Nephron progenitor cell (in vitro differentiated cells): ENCODE data around the gene TTLL8.

Experiments
- DNase-seq: peaks from one replicate; pipeline ENCODE4 v3.0.0; 2021
- H3K27ac Mint-ChIP-seq: 2 replicates; pipeline ENCODE4 v1.8.0; 2021; ENCODE audit warnings: mild to moderate bottlenecking, moderate library complexity, mixed read lengths
- H3K27me3 Mint-ChIP-seq: 2 replicates; pipeline ENCODE4 v1.8.0; 2021; ENCODE audit warnings: mild to moderate bottlenecking, low read depth, mixed read lengths; ENCODE audit not compliant: poor library complexity
- H3K36me3 Mint-ChIP-seq: 2 replicates; pipeline ENCODE4 v1.8.0; 2021; ENCODE audit warnings: low read depth, mixed read lengths
- H3K4me1 Mint-ChIP-seq: 2 replicates; pipeline ENCODE4 v1.8.0; 2021; ENCODE audit warnings: mixed read lengths
- H3K4me3 Mint-ChIP-seq: 2 replicates; pipeline ENCODE4 v1.8.0; 2021; ENCODE audit warnings: mild to moderate bottlenecking, moderate library complexity, mixed read lengths
- H3K9me3 Mint-ChIP-seq: 2 replicates; pipeline ENCODE4 v1.8.0; 2021; ENCODE audit warnings: mild to moderate bottlenecking, moderate library complexity, mixed read lengths
- CTCF ChIP-seq: fragments of 200-600 bp; sonication (generic); IDR thresholded peaks from 2 replicates; pipeline ENCODE4 v1.5.0; 2021; ENCODE audit warnings: antibody characterized with exemption

The TTLL8 gene

DNA sequence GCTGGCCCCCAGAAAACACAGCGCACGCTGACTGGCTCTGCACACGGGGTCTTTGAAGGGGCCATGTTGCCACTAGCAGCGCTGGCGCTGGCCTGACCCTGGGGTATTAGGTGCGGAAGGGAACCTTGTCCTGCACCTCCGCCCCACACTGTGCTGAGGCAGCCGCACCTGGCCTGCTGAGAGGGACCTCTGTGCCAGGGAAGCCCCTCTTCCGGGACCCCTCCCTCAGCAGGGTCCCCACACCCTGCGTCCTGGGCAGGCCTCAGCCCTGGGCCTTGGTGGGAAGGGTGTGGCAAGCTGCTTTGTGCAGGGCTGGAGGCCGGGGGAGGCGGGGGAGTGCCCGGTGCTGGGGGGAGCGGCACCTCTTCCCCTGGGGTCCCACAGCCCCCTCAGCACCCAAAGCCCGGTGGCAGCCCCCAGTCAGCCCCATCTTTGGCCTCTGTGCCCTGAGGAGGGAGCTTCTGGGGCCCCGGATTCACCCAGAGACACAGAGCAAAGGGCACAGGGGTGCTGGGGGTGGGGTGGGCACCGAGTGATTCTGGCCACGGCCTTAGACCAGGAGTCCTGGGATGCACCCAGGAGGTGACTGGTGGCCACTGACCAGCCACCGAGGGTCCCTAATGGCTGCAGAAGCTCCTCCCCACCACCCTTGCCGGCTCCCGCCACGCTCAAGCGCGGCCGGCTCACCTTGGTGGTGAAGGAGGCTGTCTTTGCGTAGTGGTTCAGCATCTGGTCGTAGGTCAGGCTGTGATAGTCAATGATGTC lies 11.4 kb downstream of the TTLL8 start:
- H3K27me3 Mint-ChIP-seq = peaks cover 25% of the 10 kb centered on the region
- DNase-seq = no peak
- H3K9me3 Mint-ChIP-seq = peaks cover 27% of the 10 kb centered on the region
- TF ChIP-seq CTCF = no peak
- H3K4me1 Mint-ChIP-seq = peaks cover 19% of the 10 kb centered on the region
- peaks cover 9% of the 10 kb centered on the region for H3K36me3 Mint-ChIP-seq
- H3K4me3 Mint-ChIP-seq = no peak overlapping the region
- H3K27ac Mint-ChIP-seq = no peak overlapping the region

DNA sequence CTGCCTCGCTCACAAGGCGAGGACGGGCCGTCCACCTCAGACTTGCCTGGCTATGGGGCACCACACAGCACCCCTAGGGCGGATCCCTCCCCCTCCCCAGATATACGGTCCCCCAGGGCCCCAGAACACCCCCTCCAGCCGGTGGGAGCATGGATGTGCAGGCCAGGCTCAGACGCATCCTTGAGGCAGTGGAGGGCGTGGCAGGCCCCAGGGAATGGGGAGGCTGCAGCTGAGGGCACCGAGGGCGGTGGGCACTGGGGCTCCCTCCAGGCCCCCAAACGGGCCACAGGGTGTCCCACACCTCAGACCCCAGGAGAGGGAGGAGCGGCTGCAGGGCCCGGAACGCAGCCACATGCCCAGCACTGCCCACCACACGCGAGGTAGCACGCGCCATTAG lies 12.1 kb downstream of the TTLL8 start:
- peaks cover 19% of the 10 kb centered on the region for H3K4me1 Mint-ChIP-seq
- no peak for TF ChIP-seq CTCF
- DNase-seq = no peak
- H3K9me3 Mint-ChIP-seq = peaks cover 28% of the 10 kb centered on the region
- no peak overlapping the region for H3K4me3 Mint-ChIP-seq
- H3K27me3 Mint-ChIP-seq = peaks cover 19% of the 10 kb centered on the region
- peaks cover 9% of the 10 kb centered on the region for H3K36me3 Mint-ChIP-seq
- H3K27ac Mint-ChIP-seq = no peak overlapping the region

DNA sequence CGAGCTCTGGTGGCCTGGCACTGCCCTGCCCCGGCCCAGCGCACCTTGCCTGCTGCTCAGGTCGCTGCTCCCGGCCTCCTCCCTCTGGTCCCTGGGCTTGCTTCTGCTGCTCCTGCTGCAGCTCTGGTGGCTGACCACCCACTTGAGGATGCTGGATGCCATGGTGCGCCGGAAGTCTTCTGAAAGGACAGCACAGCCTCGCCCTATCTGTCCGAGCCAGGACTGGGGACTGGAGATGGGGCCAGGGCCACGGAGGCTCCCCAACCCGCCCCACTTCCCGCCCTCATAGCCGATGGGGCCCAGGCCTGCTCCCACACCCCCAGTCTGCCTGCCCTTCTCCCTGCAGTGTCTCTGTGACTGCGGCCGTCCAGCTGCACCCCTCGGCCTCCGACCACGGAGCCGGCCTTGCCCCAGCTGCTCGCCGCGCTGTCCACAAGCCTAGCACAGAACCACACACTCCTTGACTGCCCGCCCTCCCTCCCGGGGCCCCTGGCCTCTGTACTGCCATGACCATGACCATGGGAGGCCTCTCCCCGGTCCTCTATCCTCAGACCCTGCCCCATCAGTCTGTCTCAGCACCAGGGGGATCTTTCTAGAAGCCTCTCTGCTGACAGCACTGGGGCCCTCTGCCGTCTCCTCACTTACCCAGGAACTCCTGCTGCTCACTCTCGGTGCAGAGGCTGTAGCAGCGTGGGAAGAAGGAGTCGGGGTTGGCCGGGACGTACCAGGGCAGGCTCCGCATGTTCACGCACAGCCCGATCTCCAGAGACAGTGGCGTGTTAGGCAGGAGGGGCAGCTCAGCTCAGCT lies 12.7 kb downstream of the TTLL8 start:
- no peak for TF ChIP-seq CTCF
- Mint-ChIP-seq H3K27me3 (peaks cover 14% of the 10 kb centered on the region), H3K27ac (no peak overlapping the region), H3K9me3 (peaks cover 30% of the 10 kb centered on the region), H3K4me3 (no peak overlapping the region), H3K4me1 (peaks cover 13% of the 10 kb centered on the region), H3K36me3 (peaks cover 9% of the 10 kb centered on the region)
- DNase-seq = no peak

DNA sequence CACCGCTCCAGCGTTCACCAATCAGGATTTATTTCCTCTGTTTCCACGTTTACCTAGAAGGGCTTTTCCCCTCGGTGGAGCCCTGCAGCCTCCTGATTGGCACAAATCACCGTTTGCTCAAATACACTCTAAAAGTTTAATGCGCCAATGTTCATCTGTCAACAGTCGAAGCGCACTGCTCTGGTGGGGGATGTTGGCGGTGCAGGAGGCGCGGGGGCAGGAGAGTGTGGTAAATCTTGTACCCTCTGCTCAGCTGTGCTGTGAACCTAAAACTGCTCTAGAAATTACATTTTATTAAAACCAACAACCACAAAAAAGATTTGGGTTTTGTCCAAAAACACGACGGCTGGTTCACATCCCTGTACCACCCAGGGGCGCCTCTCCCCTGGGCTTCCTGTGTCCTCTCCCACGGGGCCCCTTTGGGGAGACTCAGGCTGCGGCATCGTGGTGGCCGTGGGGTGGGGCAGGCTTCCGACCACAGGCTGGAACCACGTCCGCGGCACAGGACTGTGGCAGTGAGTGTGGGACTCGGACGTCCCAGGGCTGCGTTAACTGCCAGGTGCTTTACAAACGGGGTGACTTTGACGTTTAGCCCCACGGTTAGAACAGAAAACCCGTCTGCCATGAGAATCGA lies 13.5 kb downstream of the TTLL8 start:
- H3K27me3 Mint-ChIP-seq = peaks cover 17% of the 10 kb centered on the region
- no peak for DNase-seq
- TF ChIP-seq CTCF = no peak
- H3K4me1 Mint-ChIP-seq = peaks cover 11% of the 10 kb centered on the region
- no peak overlapping the region for H3K4me3 Mint-ChIP-seq
- peaks cover 9% of the 10 kb centered on the region for H3K36me3 Mint-ChIP-seq
- H3K9me3 Mint-ChIP-seq = peaks cover 36% of the 10 kb centered on the region
- no peak overlapping the region for H3K27ac Mint-ChIP-seq

GRCh38 chr22:50041361-50042065 lies 16.6 kb downstream of the TTLL8 start:
- H3K27ac Mint-ChIP-seq = no peak overlapping the region
- DNase-seq = no peak
- H3K4me3 Mint-ChIP-seq = no peak overlapping the region
- no peak for TF ChIP-seq CTCF
- peaks cover 5% of the 10 kb centered on the region for H3K4me1 Mint-ChIP-seq
- peaks cover 9% of the 10 kb centered on the region for H3K36me3 Mint-ChIP-seq
- peaks cover 27% of the 10 kb centered on the region for H3K27me3 Mint-ChIP-seq
- H3K9me3 Mint-ChIP-seq = peaks cover 57% of the 10 kb centered on the region
